Measurements from ENCODE around the gene ZNRF1.

DNA sequence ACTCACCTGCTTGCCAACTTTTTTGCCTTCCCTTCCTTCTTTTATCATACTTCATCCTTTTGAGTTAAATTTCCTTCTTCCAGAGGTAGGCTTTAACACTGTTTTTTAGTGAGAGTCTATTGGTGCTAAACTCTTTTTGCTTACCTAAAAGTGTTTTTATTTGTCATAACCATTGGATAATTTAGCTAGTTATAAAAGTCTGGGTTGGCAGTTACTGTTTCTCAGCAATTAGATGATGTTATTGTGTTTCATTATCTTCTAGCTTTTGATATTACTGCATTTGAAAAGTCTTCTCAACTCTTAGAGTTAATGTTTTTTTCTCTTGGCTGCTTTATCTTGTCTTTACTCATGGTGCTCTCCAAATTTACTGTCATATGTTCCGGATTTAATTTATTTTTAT is 22.6 kb downstream of the ZNRF1 start:
- TF ChIP-seq ZNF8 (CRISPR knock-in tag; IDR thresholded peaks at IDR 0.05) = no peak
- TF ChIP-seq ARNTL (CRISPR knock-in tag; IDR thresholded peaks at IDR 0.05; ENCODE audit: borderline replicate concordance, low read depth) = no peak
- TF ChIP-seq, protein P1, sequence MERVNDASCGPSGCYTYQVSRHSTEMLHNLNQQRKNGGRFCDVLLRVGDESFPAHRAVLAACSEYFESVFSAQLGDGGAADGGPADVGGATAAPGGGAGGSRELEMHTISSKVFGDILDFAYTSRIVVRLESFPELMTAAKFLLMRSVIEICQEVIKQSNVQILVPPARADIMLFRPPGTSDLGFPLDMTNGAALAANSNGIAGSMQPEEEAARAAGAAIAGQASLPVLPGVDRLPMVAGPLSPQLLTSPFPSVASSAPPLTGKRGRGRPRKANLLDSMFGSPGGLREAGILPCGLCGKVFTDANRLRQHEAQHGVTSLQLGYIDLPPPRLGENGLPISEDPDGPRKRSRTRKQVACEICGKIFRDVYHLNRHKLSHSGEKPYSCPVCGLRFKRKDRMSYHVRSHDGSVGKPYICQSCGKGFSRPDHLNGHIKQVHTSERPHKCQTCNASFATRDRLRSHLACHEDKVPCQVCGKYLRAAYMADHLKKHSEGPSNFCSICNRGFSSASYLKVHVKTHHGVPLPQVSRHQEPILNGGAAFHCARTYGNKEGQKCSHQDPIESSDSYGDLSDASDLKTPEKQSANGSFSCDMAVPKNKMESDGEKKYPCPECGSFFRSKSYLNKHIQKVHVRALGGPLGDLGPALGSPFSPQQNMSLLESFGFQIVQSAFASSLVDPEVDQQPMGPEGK (CRISPR knock-in tag; IDR thresholded peaks at IDR 0.05; ENCODE audit: borderline replicate concordance) = no peak

All from SK-N-SH treated with all-trans-retinoic acid at 6 μM for 48 hours (cell line).